ENCODE results near the gene HTR7.

The HTR7 gene

DNA sequence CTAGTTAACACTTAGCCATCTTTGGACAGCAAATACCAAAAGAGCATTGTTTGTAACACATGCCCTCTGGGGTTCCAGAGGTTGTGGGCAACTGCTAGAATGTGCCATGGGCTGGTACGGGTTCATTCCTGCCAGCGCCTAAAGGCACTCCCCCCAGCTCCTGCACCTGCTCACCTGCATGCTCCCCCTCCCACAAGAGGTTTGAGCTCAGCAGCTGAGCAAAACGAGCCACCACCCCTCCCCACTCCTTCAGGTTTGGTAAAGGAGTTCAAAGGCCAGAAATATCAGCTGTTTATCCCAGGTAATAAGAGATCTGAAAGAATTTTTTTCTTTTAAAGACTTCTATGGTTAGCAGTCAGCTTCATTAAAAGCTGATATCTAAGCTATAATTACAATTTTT, 53.5 kb downstream of the HTR7 start:
- no peak for DNase-seq (ENCODE audit: low spot score)

DNA sequence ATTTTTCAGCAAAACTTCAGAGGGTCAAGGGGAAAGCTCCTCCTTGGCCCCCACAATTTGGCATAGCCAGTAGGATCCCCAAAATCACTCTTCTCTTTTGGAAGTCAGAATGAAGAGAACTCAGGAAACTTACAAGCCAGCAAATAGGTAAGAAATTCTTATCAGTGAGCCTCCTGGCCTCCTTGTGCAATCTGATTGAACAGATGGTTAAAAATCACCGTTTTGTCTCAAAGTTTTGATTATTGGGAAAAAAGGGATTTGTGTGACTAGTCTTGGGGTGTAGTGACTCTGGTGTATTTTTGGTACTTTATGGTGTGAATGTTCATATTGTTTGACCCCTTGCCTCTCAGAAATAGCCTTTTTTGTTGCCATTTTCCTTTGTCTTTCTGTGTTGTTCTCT, 56.2 kb downstream of the HTR7 start:
- DNase-seq (ENCODE audit: low spot score) = no peak

GRCh38 chr10:90800232-90800796, 57.5 kb downstream of the HTR7 start:
- DNase-seq (ENCODE audit: low spot score) = no peak

GRCh38 chr10:90799172-90799571, 58.7 kb downstream of the HTR7 start:
- no peak for DNase-seq (ENCODE audit: low spot score)

- no peak for DNase-seq (ENCODE audit: low spot score)
These were observed 59.4 kb downstream of the HTR7 start for GRCh38 chr10:90798482-90798881.

- no peak for DNase-seq (ENCODE audit: low spot score)
These were observed 67.4 kb downstream of the HTR7 start for GRCh38 chr10:90790422-90790821.

DNA sequence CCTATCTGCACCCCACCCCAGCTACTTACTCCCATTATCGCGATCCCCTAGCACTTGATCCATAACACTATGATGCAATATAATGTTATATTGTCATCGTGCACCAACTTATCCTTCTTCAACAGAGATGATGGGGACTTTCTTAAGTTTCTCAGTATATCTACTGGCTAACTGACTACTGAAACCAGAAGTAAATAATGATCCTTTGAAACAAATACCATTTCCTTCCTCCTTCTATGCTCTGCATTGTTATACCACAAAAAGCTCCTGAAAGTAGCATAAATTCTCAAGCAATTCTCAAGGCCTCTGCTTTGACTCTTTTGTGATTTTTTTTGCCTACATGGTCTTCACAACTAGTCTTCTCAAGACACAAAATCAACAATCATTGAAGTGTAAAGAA, 68.9 kb downstream of the HTR7 start:
- DNase-seq (ENCODE audit: low spot score) = no peak

DNA sequence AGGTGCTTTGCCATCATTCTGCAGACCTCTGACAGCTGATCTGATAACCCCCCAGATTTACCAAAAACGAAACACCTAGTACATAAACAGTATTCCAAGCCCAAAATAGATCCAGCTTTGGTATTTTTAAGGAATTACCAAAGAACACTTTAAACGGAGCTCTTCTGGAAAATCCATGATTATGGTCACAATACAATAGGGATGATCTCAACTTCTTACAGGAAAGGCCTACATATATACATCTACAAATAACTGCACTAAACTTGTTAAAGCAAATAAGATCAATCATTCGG, 69.7 kb downstream of the HTR7 start:
- DNase-seq (ENCODE audit: low spot score) = no peak

- DNase-seq (ENCODE audit: low spot score) = peak; percentile 15
These were observed 70.2 kb downstream of the HTR7 start for GRCh38 chr10:90787393-90788198.

- no peak for DNase-seq (ENCODE audit: low spot score)
These were observed 72.1 kb downstream of the HTR7 start for GRCh38 chr10:90785782-90786181.

DNA sequence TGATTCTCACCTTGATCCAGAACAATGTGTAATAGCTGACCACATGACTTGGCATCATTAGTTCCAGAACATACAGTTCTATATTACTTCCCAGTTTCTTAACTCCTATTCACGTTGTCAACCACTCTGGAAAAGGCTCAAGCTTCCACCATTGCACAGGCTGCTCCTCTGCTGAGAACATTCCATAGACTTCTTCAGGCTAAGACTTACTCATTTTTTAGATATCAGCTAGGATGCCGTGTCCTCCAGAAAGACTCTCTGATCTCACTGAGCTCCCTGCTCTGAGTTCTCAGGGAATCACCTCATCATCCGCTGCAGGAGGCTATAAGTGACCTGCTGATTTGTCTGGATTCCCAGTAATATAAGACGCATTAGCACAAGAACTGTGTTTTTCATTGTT, 73.1 kb downstream of the HTR7 start:
- no peak for DNase-seq (ENCODE audit: low spot score)

DNA sequence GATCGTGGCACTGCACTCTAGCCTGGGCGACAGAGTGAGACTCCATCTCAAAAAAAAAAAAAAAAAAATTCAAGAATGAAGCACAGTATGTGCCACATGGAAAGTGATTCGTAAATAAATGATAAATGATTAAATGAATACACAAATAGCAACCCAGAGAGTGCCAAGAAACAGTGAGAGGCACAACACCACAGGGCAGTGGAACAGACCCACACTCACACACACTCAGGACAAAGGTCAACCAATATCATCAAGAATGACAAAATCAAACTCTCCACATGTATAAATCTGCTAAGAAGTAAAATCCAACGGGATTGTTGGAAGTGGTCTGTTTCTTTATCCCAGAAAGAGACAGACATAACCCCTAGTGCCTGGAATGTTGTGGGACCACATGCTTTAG, 77.4 kb downstream of the HTR7 start:
- DNase-seq (ENCODE audit: low spot score) = no peak

DNA sequence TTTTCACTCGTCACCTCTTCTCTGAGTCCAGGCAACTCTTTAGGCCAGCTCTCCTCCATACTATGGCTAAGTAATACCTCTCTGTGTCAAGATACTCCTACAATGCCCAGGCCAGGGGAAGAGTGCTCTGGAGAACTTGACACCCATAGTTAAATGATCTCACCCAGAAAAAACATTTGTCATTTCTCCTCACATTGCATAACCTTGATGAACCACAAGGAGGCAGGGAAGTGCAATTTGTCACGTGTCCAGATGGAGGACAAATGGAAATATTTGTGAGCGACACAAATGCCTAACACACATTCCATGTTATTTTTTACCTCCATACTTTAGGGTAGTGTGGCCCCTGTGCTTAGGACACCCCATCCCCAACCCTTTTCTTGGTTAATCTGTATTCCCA, 78.3 kb downstream of the HTR7 start:
- DNase-seq (ENCODE audit: low spot score) = no peak

GRCh38 chr10:90777621-90778020, 80.2 kb downstream of the HTR7 start:
- no peak for DNase-seq (ENCODE audit: low spot score)

DNA sequence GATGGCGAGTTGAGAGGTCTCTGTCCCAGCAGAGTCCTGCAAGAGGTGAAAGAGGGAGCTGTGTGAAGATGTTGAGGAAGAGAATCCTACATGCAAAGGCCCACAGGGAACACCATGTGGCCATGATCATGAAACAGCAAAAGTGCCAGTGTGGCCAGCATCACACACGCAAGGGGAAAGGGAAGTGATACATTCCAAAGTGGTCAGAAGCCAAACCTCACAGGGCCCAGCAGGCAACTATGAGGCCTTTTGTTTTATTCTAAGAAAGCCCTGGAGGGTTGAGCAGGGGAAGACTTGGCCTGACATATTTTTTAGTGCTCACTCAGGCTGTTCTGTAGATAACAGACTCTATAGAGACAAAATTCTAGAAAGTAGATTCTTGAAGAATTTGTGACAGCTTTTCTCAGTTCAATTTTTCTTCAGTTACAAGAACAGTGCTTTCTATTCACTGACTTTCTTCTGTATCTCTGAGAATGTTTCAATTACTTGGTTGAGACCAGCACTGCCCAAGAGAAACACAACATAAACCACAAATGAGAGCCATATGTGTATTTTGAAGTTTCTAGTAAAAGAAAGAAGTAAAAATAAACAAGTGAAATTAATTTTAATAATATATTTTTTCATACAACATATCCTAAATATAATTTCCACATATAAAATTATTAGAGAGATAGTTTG, 82.3 kb downstream of the HTR7 start:
- no peak for DNase-seq (ENCODE audit: low spot score)

DNA sequence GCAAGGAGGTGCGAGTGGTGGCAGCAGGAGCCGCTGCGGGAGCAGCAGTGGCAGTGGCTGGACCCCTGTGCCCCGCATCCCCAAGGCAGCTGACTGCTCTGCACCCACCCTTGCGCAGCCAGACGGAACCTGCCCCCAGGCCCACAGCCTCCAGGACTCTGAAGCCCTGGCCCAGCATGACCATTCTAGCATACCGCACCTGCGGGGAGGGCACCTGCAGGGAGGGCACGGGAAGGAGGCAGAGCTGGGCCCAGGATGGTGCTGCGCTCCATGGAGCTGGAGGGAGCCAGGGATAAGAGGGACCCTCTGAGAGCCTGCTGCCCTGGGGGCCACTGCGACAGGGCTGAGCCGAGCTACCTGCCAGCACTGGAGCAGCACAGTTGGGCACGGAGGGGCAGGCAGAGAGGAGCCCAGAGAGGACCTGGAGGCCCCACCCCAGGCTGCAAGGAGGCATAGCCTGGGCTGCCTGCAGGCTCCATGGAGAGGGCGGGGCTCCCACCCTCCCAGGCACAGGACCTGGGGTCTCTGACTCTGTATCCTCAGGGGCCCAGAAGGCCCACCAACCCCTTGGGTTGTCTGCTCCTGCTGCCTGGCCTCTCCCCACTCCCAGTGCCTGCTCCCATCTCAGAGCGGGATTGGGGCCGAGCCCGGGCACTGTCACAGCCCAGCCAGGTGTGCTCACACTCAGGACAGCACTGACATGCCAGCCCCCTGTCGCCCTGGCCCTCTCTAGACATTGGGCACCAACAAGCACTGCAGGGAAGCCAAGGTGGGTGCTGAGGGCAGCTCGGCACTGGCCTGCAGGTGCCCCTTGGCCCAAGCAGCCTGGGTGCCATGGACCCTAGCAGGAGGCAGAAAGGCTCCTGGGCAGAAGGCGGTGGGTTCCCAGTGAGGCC, 87.6 kb downstream of the HTR7 start:
- DNase-seq (ENCODE audit: low spot score) = no peak

DNA sequence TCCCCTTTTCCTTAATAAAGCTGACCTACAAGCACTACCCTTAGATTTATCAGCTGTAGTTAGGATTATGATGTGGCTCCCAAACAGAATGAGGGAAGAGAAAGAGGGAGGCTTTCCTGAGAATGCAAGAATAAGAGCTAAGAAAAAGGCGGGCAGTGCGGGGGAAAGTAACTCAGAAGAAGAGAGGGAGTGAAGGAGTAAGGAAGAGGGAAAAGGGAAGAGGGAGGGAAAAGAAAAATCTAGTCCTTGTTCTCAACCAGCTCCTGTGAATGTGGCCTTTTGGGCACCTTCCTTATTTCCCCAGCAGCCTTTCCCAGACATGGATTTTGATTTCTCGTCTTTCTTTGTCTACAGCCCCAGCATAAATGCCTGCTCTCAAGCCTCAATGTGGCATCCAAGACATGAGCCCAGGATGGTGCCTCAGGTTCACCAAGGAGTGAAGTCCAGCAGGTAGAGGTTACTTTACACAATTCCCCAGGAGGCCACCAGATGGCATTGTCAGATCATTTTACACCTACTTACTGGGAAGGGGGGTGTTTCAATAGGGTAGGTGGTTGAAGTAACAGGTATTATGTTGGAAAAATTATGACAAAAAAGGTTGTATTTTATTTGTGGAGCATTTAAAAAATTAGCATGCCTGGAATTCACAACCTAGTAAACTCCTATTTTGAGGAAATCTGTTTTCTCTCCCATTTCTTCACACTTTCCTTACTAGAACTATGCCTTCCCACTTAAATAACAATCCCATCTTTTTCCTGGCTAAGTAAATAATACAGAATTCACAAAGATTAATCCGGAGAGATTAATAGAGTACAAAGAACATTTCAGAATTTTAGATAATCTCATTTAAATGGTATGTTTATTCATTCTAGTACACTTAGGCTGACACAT, 106.5 kb downstream of the HTR7 start:
- peak; percentile 38 for DNase-seq (ENCODE audit: low spot score)

GRCh38 chr10:90746829-90747228, 111.0 kb downstream of the HTR7 start:
- no peak for DNase-seq (ENCODE audit: low spot score)

DNA sequence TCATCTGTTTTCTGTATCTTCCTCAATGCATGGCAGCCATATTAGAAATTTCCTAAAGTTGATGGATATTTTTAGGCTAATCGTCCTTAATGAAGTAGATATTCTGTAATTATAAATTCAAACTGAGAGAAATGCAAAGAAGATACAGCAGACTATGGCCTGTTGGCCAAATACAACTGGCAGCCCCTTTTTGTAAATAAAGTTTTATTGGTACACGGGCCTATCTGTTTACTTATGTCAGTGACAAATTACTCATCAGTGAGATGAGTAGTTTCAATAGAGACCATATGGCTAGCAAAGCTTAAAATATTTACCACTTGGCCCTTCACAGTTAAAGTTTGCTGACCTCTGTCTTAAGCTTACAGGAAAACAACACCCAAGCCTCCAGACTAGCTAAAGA, 112.3 kb downstream of the HTR7 start:
- no peak for DNase-seq (ENCODE audit: low spot score)

- DNase-seq (ENCODE audit: low spot score) = no peak
These were observed 114.5 kb downstream of the HTR7 start for GRCh38 chr10:90743291-90743690.

DNA sequence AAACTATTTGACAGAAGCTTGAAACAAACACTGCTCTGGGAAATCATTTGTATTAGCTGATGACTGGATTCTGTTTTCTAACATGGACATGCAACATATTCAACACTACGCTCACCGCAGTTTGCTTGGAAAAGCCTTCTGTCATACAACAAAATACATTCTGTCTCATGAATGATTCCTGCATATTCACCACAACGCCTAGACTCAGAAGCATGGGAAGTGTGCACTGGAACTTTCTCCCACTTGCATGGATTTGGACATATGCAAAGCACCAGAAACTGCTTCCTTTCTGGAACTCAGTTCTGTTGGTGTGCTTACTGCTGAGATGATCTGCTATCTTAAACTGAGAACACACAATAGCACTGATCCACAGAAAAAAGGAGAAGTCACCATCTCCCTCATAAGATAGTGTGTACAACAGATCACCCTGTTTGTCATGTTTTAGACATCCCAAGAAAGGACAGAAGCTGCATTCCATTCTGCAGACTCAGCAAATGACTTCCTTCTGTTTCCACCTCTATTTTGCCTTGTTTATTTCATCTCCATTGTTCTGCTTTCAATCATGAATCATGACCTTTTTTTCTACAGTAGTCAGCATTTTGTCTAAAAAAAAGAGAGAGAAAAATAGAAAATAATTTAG, 115.8 kb downstream of the HTR7 start:
- DNase-seq (ENCODE audit: low spot score) = no peak
